H1 (cell line): ENCODE results near the gene CCDC8. TPM values are rescaled to one million over a fixed set of nuclear protein-coding genes. Genes with fewer than 3 reads are reported as not detected.

Experiments used
- CTCF ChIA-PET: fragments of 300-600 bp; sonication (Branson Sonifier 250); formaldehyde crosslinking; loops from one replicate; lab custom pipeline; 2021; ENCODE audit not compliant: partially characterized antibody; lab: Charles Lee
- POLR2A ChIA-PET: fragments of 300-600 bp; sonication (Branson Sonifier 250); formaldehyde crosslinking; loops from one replicate; lab custom pipeline; 2021; ENCODE audit warnings: inconsistent platforms; ENCODE audit not compliant: partially characterized antibody; lab: Charles Lee
- DNase-seq, 2 experiments: peaks; one replicate each; pipeline versions ENCODE4 v3.0.0 to v3.0.0-alpha.2; 2010 to 2022; ENCODE audit warnings: low spot score in 2 of 2, low read depth in 1 of 2, mixed read lengths in 1 of 2
- FAIRE-seq: peaks from 2 replicates; lab custom pipeline; 2011; peaks lifted over from hg19 to GRCh38; lab: Jason Lieb, UNC
- H2AFZ ChIP-seq: 2 replicates; pipeline ENCODE4 v1.8.1; 2012; ENCODE audit warnings: low read length, inconsistent platforms
- H2AK5ac ChIP-seq: 2 replicates; pipeline ENCODE4 v1.6.1; 2013; ENCODE audit warnings: low read depth, low read length
- H2BK120ac ChIP-seq: replicated peaks from 2 replicates; pipeline ENCODE3; 2013; ENCODE audit warnings: low read depth, low read length, inconsistent platforms
- H2BK12ac ChIP-seq: 2 replicates; pipeline ENCODE4 v1.6.1; 2013; ENCODE audit warnings: low read depth, low read length
- H2BK15ac ChIP-seq: 2 replicates; pipeline ENCODE4 v1.6.1; 2013; ENCODE audit warnings: low read length
- H2BK20ac ChIP-seq: 2 replicates; pipeline ENCODE4 v1.6.1; 2013; ENCODE audit warnings: low read length
- H2BK5ac ChIP-seq: 2 replicates; pipeline ENCODE4 v1.6.1; 2013; ENCODE audit warnings: low read depth, low read length
- H3K14ac ChIP-seq: 2 replicates; pipeline ENCODE4 v1.6.1; 2013; ENCODE audit warnings: inconsistent platforms; ENCODE audit not compliant: insufficient read length
- H3K18ac ChIP-seq: 2 replicates; pipeline ENCODE4 v1.6.1; 2013; ENCODE audit warnings: low read length; ENCODE audit errors: extremely low read depth
- H3K23ac ChIP-seq: 2 replicates; pipeline ENCODE4 v1.6.1; 2013; ENCODE audit warnings: inconsistent platforms; ENCODE audit not compliant: insufficient read length
- H3K23me2 ChIP-seq: 2 replicates; pipeline ENCODE4 v1.6.1; 2013; ENCODE audit warnings: low read depth, low read length
- H3K27ac ChIP-seq: 2 replicates; pipeline ENCODE4 v1.6.1; 2011; ENCODE audit warnings: low read depth, low read length, inconsistent platforms
- H3K27me3 ChIP-seq, 4 experiments: replicated peaks in 1 of 4; 1 replicate in 1 of 4; 2 replicates in 3 of 4; pipeline versions ENCODE4 v1.6.1 to v1.8.1; 2011 to 2013; ENCODE audit warnings: low read length in 3 of 4, mild to moderate bottlenecking in 3 of 4, inconsistent platforms in 2 of 4, mixed read lengths in 2 of 4, moderate library complexity in 1 of 4; ENCODE audit not compliant: control insufficient read depth in 3 of 4, insufficient read depth in 3 of 4; ENCODE audit errors: extremely low read depth in 1 of 4
- H3K36me3 ChIP-seq, 4 experiments: 2 replicates each; pipeline versions ENCODE4 v1.6.1 to v1.8.1; 2011 to 2013; ENCODE audit warnings: mild to moderate bottlenecking in 4 of 4, low read length in 3 of 4, moderate library complexity in 2 of 4, control low read depth in 1 of 4, inconsistent platforms in 1 of 4; ENCODE audit not compliant: insufficient read depth in 4 of 4, control insufficient read depth in 2 of 4
- H3K4ac ChIP-seq: replicated peaks from 2 replicates; pipeline ENCODE3; 2013; ENCODE audit warnings: low read length, low read depth, mixed read lengths, inconsistent platforms; ENCODE audit not compliant: insufficient read length
- H3K4me1 ChIP-seq, 4 experiments: replicated peaks in 1 of 4; 1 replicate in 1 of 4; 2 replicates in 3 of 4; pipeline versions ENCODE4 v1.6.1 to v1.8.1; 2011 to 2013; ENCODE audit warnings: low read length in 3 of 4, inconsistent platforms in 2 of 4, mixed read lengths in 1 of 4; ENCODE audit not compliant: insufficient read depth in 4 of 4, control insufficient read depth in 3 of 4
- H3K4me2 ChIP-seq, 2 experiments: 2 replicates each; pipeline versions ENCODE4 v1.6.1 to v1.8.1; 2011 to 2013; ENCODE audit warnings: low read depth in 2 of 2, low read length in 2 of 2, control low read depth in 1 of 2, inconsistent platforms in 1 of 2, mild to moderate bottlenecking in 1 of 2; ENCODE audit not compliant: insufficient read depth in 1 of 2
- H3K4me3 ChIP-seq, 4 experiments: fragments of 200-600, 300-600 bp in 1 of 4; sonication (generic), shearing (Covaris generic), sonication (Bioruptor Twin) in 1 of 4; 2 replicates each; pipeline versions ENCODE4 v1.5.1 to v1.8.1; 2011 to 2016; ENCODE audit warnings: low read length in 4 of 4, low read depth in 3 of 4, control low read depth in 2 of 4, inconsistent platforms in 2 of 4, mild to moderate bottlenecking in 2 of 4, mixed read lengths in 1 of 4, moderate library complexity in 1 of 4; ENCODE audit not compliant: insufficient read depth in 2 of 4; ENCODE audit errors: extremely low read depth in 1 of 4
- H3K56ac ChIP-seq: replicated peaks from 2 replicates; pipeline ENCODE3; 2013; ENCODE audit warnings: low read depth, mild to moderate bottlenecking, mixed read lengths, low read length, inconsistent platforms; ENCODE audit not compliant: insufficient read length
- H3K79me1 ChIP-seq: 2 replicates; pipeline ENCODE4 v1.6.1; 2013; ENCODE audit warnings: low read depth, low read length, control low read depth
- H3K79me2 ChIP-seq, 2 experiments: 2 replicates each; pipeline versions ENCODE4 v1.6.1 to v1.8.1; 2012 to 2013; ENCODE audit warnings: low read length in 2 of 2, mild to moderate bottlenecking in 2 of 2, inconsistent platforms in 1 of 2; ENCODE audit not compliant: insufficient read depth in 2 of 2, control insufficient read depth in 1 of 2
- H3K9ac ChIP-seq, 4 experiments: replicated peaks in 1 of 4; 1 replicate in 1 of 4; 2 replicates in 3 of 4; pipeline versions ENCODE4 v1.6.1 to v1.8.1; 2011 to 2013; ENCODE audit warnings: low read depth in 3 of 4, low read length in 3 of 4, control low read depth in 2 of 4, mild to moderate bottlenecking in 2 of 4, moderate library complexity in 2 of 4, inconsistent platforms in 1 of 4; ENCODE audit errors: extremely low read depth in 1 of 4
- H3K9me3 ChIP-seq, 2 experiments: 2 replicates each; pipeline versions ENCODE4 v1.6.1 to v1.8.1; 2012 to 2013; ENCODE audit warnings: mild to moderate bottlenecking in 2 of 2, moderate library complexity in 2 of 2, control low read depth in 1 of 2, inconsistent platforms in 1 of 2, low read depth in 1 of 2, low read length in 1 of 2, mixed read lengths in 1 of 2; ENCODE audit not compliant: insufficient read depth in 2 of 2
- H4K20me1 ChIP-seq, 2 experiments: replicated peaks in 1 of 2; 2 replicates each; pipeline versions ENCODE3 to v1.8.1; 2011 to 2013; ENCODE audit warnings: inconsistent platforms in 2 of 2, low read length in 2 of 2, mild to moderate bottlenecking in 1 of 2; ENCODE audit not compliant: insufficient read depth in 2 of 2, control insufficient read depth in 1 of 2
- H4K5ac ChIP-seq: 2 replicates; pipeline ENCODE4 v1.6.1; 2013; ENCODE audit warnings: low read length, low read depth, mixed read lengths, inconsistent platforms; ENCODE audit not compliant: insufficient read length
- H4K8ac ChIP-seq: 2 replicates; pipeline ENCODE4 v1.8.0; 2013; ENCODE audit warnings: mild to moderate bottlenecking, moderate library complexity, low read length, inconsistent platforms; ENCODE audit not compliant: insufficient read depth; ENCODE audit errors: extremely low read depth
- H4K91ac ChIP-seq: replicated peaks from 2 replicates; pipeline ENCODE3; 2013; ENCODE audit warnings: low read length, mixed read lengths, inconsistent platforms; ENCODE audit not compliant: insufficient read length
- ATF3 ChIP-seq: IDR thresholded peaks from 2 replicates; pipeline ENCODE4 v1.6.1; 2011; ENCODE audit warnings: low read depth, mild to moderate bottlenecking, low read length; ENCODE audit not compliant: insufficient read depth
- CBX5 ChIP-seq: fragments of 300-800, 300-1000 bp; sonication (generic); IDR thresholded peaks from 2 replicates; pipeline ENCODE4 v1.7.1; 2016; ENCODE audit warnings: antibody characterized with exemption, low read length, low read depth
- CHD1 ChIP-seq: IDR thresholded peaks from 2 replicates; pipeline ENCODE4 v1.6.1; 2012; ENCODE audit warnings: low read depth, low read length, improper control_type of control experiment
- EZH2 ChIP-seq: fragments of 200-600 bp; sonication (generic); IDR thresholded peaks from 2 replicates; pipeline ENCODE4 v1.7.1; 2012; ENCODE audit warnings: low read depth, mild to moderate bottlenecking, moderate library complexity, low read length, inconsistent platforms; ENCODE audit not compliant: severe bottlenecking
- HDAC2 ChIP-seq, 2 experiments: fragments of 300-600 bp in 1 of 2; sonication (generic) in 1 of 2; IDR thresholded peaks; 2 replicates each; pipeline ENCODE4 v1.6.1; 2011 to 2012; ENCODE audit warnings: low read depth in 2 of 2, low read length in 2 of 2, mild to moderate bottlenecking in 2 of 2, moderate library complexity in 2 of 2, borderline replicate concordance in 1 of 2, inconsistent platforms in 1 of 2
- HDAC6 ChIP-seq: IDR thresholded peaks from one replicate; pipeline ENCODE4 v1.7.1; 2012; ENCODE audit warnings: low read depth, mild to moderate bottlenecking, inconsistent platforms, low read length, moderate library complexity
- MAX ChIP-seq: IDR thresholded peaks from 2 replicates; pipeline ENCODE4 v1.6.1; 2012; ENCODE audit warnings: inconsistent platforms
- POLR2AphosphoS5 ChIP-seq: IDR thresholded peaks from 2 replicates; pipeline ENCODE4 v1.6.1; 2011; ENCODE audit warnings: low read depth, low read length
- SP1 ChIP-seq: IDR thresholded peaks from 2 replicates; pipeline ENCODE4 v1.6.1; 2011; ENCODE audit warnings: low read depth, low read length
- SRF ChIP-seq: IDR thresholded peaks from 2 replicates; pipeline ENCODE4 v1.6.1; 2011; ENCODE audit warnings: mild to moderate bottlenecking, low read depth, low read length, moderate library complexity
- TAF7 ChIP-seq: optimal IDR thresholded peaks from 2 replicates; pipeline ENCODE3; 2011; ENCODE audit warnings: low read depth, mild to moderate bottlenecking, inconsistent platforms, low read length, moderate library complexity, borderline replicate concordance
- WGBS, 2 experiments: shearing (Covaris generic) in 1 of 2; methylation state at CpG; one replicate each; pipeline versions ENCODE4 v1.1.6 to v1.1.7; 2013 to 2015; ENCODE audit warnings: low lambda C conversion rate in 2 of 2, mixed read lengths in 2 of 2, inconsistent platforms in 1 of 2, low coverage in 1 of 2, missing lambda C conversion rate in 1 of 2; ENCODE audit not compliant: insufficient replicate concordance in 2 of 2, insufficient coverage in 1 of 2, insufficient read length in 1 of 2; ENCODE audit errors: extremely low coverage in 1 of 2, missing lambda C conversion rate in 1 of 2; 5-methylcytosine and 5-hydroxymethylcytosine counted together
- polyA plus RNA-seq, 7 experiments: library from polyadenylated mRNA; depleted of rRNA in 3 of 7; stranded (reverse) in 5 of 7; unstranded in 2 of 7; fragments of >200 nt in 5 of 7; fragments of 200-250 nt in 2 of 7; gene quantifications; 1 replicate in 5 of 7; 2 replicates in 1 of 7; 4 replicates in 1 of 7; pipeline versions ENCODE4 v1.2.1 to v1.2.3, GENCODE V29; 2011 to 2013; ENCODE audit warnings: missing spikeins in 2 of 7, mixed read lengths in 2 of 7
- total RNA-seq: library from RNA; stranded (reverse); fragmentation: NEBNext Ultra II Directional; extraction: Animal tissue kit (Norgen Biotek cat#: 25700); gene quantifications from 2 replicates; pipeline ENCODE4 v1.2.1, GENCODE V29; 2021

CCDC8 gene
- total and polyA plus RNA-seq, 2 of the 8 experiments (the other 6 are each of a cell fraction or from before 2014, with no cell fraction given): 4.9 to 13.6 TPM

- Histone ChIP-seq H3K36me3 (no peaks in the 10 kb centered on the region), H2BK5ac (no peak overlapping the region), H3K23me2 (no peaks in the 10 kb centered on the region), H2BK12ac (no peak overlapping the region), H3K18ac (no peak overlapping the region), H3K79me2 (no peaks in the 10 kb centered on the region), H2BK15ac (no peak overlapping the region), H2AK5ac (no peak overlapping the region), H4K91ac (no peak overlapping the region), H3K27ac (no peak overlapping the region), H3K4me2 (no peak overlapping the region), H4K20me1 (no peaks in the 10 kb centered on the region), H4K8ac (no peak overlapping the region), H3K9me3 (no peaks in the 10 kb centered on the region)
- DNase-seq: no peak
- POLR2A ChIA-PET: no interaction called here
- TF ChIP-seq MAX (no peak), SRF (no peak), ATF3 (no peak), CBX5 (no peak), SP1 (no peak), HDAC6 (no peak), POLR2AphosphoS5 (no peak), HDAC2 (IDR thresholded peaks at IDR 0.05; ENCODE audit: borderline replicate concordance in 1 of 2, low read depth in 2 of 2, low read length in 2 of 2) (no peak), CHD1 (no peak), EZH2 (no peak), TAF7 (no peak)
- TF ChIP-seq, all 59 proteins: peak for 0
- Histone ChIP-seq H3K4me1 (no peaks in the 10 kb centered on the region), H3K79me1 (no peaks in the 10 kb centered on the region), H3K27me3 (no peaks in the 10 kb centered on the region), H3K14ac (no peak overlapping the region), H4K5ac (no peak overlapping the region), H2AFZ (no peak overlapping the region), H3K9ac (no peak overlapping the region), H3K23ac (no peak overlapping the region), H3K4ac (no peak overlapping the region), H2BK120ac (no peak overlapping the region), H3K4me3 (no peak overlapping the region), H2BK20ac (no peak overlapping the region), H3K56ac (no peak overlapping the region)
- WGBS, 2 experiments: 84% methylated on average over 3 of the region's 3 CpGs; no CpG with 5 or more reads in 1 of the 2 experiments
- FAIRE-seq: no peak
- CTCF ChIA-PET: no interaction called here
Observed at GRCh38 chr19:46454244-46454643, 40.9 kb upstream of the CCDC8 start.
